Esophagus muscularis mucosa (tissue), 4 donors: Measurements from ENCODE around the gene GTSE1. TPM values are rescaled to one million over a fixed set of nuclear protein-coding genes. Genes with fewer than 3 reads are reported as not detected.

Experiments
- DNase-seq: peaks from one replicate; pipeline ENCODE4 v3.0.0-alpha.2; 2017; ENCODE audit errors: extremely low spot score
- H3K27ac ChIP-seq, 4 donors: fragments of 200-600 bp; sonication (generic); replicated peaks in 1 of 4; 1 replicate in 3 of 4; 2 replicates in 1 of 4; pipeline ENCODE4 v1.5.1; 2016 to 2019; ENCODE audit warnings: mild to moderate bottlenecking in 1 of 4
- H3K27me3 ChIP-seq, 4 donors: fragments of 200-600 bp; sonication (generic); one replicate each; pipeline versions ENCODE4 v1.5.1 to v1.6.0; 2016 to 2019
- H3K36me3 ChIP-seq, 4 donors: fragments of 200-600 bp; sonication (generic); one replicate each; pipeline ENCODE4 v1.5.1; 2016 to 2019
- H3K4me1 ChIP-seq, 4 donors: fragments of 200-600 bp; sonication (generic); one replicate each; pipeline ENCODE4 v1.5.1; 2016 to 2019
- H3K4me3 ChIP-seq, 4 donors: fragments of 200-600 bp; sonication (generic); 1 replicate in 2 of 4; 2 replicates in 2 of 4; pipeline ENCODE4 v1.5.1; 2016 to 2019; ENCODE audit warnings: mild to moderate bottlenecking in 4 of 4, moderate library complexity in 1 of 4
- H3K9me3 ChIP-seq, 4 donors: fragments of 200-600 bp; sonication (generic); 1 replicate in 3 of 4; 2 replicates in 1 of 4; pipeline ENCODE4 v1.5.1; 2016 to 2019
- EP300 ChIP-seq: sonication (generic); formaldehyde crosslinking; IDR thresholded peaks from one replicate; pipeline ENCODE4 v1.6.1; 2017; ENCODE audit warnings: antibody characterized with exemption
- POLR2A ChIP-seq: fragments of 450-650 bp; IDR thresholded peaks from one replicate; pipeline ENCODE4 v1.6.1; 2017; ENCODE audit warnings: antibody characterized with exemption, moderate library complexity, mild to moderate bottlenecking, low read depth
- POLR2AphosphoS5 ChIP-seq, 2 donors: sonication (generic); formaldehyde crosslinking; IDR thresholded peaks; one replicate each; pipeline ENCODE4 v1.6.1; 2017; ENCODE audit warnings: antibody characterized with exemption in 2 of 2
- whole genome bisulfite sequencing: methylation state at CpG from one replicate; pipeline ENCODE4 v1.1.5; 2018; 5-methylcytosine and 5-hydroxymethylcytosine counted together
- intact Hi-C: fragments of 100-400 bp; cut with DNase I; formaldehyde crosslinking; loops from one replicate; pipeline ENCODE4 v1.15.1; 2023
- total RNA-seq, 4 donors: library from RNA; depleted of rRNA; stranded (reverse); fragments of >200 nt; gene quantifications; one replicate each; pipeline versions ENCODE4 v1.1.0 to v1.2.1, GENCODE V29; 2016
- TF ChIP-seq, protein P1 (sequence below), 3 experiments: fragments of 200-600 bp in 2 of 3; fragments of 450-650 bp in 1 of 3; sonication (generic) in 2 of 3; IDR thresholded peaks; one replicate each; pipeline ENCODE4 v1.5.1; 2017 to 2019; ENCODE audit warnings: antibody characterized with exemption in 3 of 3, mild to moderate bottlenecking in 2 of 3, moderate library complexity in 1 of 3

Gene GTSE1
- total RNA-seq, 4 donors from 2014 or later = 1.0 TPM; not detected in 3

DNA sequence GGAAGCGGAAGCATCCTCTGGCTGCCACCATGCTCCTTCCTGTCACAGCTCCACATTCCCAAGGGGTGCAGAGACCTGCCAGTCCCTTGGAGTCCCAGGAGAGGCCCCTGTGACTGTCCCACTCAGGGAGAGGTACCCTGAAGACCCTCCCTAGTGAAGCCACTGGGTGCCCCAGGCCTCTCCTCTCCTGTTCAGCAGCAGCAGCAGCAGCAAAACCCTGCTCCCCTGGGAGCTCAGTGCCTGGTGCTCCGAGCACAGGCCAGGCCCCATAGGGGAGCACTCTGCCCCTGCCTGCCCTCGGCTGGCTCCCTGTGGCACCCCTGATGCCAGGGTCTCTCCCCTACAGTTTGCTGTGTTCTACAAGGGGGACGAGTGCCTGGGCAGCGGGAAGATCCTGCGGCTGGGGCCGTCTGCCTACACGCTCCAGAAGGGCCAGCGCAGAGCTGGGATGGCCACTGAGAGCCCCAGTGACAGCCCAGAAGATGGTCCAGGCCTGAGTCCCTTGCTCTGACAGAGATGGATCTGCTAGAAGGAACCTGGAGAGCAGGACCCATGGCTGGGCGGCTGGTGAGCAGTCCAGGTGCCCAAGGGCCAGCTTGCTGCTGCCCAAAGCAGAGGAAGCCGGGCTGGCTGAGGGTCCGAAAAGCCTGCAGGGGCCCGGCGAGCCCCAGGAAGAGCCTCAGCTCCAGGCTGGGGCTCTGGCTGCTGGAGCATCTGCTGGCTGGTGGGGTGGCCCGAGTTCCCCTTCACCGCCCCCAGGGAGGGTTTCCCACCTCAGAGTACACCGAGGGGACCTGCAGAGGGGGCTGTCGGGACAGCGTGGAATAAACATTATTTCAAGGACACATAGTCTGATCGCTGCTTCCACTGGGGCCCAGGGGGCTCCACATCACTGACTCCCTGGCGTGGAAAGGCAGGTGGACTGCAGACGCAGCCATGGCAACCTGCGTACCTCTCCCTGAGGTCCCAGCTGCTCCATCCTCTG, 60.1 kb downstream of the GTSE1 start:
- H3K9me3 ChIP-seq = no peaks in the 10 kb centered on the region
- peaks cover 34 to 69% (median 61%) of the 10 kb centered on the region in 4 donors for H3K36me3 ChIP-seq
- H3K4me3 ChIP-seq = no peak overlapping the region
- no peak for DNase-seq
- intact Hi-C loops = no loop called here
- peaks cover 0 to 20% (median 2%) of the 10 kb centered on the region in 4 donors for H3K4me1 ChIP-seq
- no peak overlapping the region for H3K27ac ChIP-seq
- 100% methylated on average over 5 of the region's 23 CpGs for WGBS
- no peaks in the 10 kb centered on the region for H3K27me3 ChIP-seq
- TF ChIP-seq POLR2A (no peak), POLR2AphosphoS5 (IDR thresholded peaks at IDR 0.05) (no peak), EP300 (no peak)
- TF ChIP-seq, protein P1, sequence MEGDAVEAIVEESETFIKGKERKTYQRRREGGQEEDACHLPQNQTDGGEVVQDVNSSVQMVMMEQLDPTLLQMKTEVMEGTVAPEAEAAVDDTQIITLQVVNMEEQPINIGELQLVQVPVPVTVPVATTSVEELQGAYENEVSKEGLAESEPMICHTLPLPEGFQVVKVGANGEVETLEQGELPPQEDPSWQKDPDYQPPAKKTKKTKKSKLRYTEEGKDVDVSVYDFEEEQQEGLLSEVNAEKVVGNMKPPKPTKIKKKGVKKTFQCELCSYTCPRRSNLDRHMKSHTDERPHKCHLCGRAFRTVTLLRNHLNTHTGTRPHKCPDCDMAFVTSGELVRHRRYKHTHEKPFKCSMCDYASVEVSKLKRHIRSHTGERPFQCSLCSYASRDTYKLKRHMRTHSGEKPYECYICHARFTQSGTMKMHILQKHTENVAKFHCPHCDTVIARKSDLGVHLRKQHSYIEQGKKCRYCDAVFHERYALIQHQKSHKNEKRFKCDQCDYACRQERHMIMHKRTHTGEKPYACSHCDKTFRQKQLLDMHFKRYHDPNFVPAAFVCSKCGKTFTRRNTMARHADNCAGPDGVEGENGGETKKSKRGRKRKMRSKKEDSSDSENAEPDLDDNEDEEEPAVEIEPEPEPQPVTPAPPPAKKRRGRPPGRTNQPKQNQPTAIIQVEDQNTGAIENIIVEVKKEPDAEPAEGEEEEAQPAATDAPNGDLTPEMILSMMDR (IDR thresholded peaks at IDR 0.05) = no peak

DNA sequence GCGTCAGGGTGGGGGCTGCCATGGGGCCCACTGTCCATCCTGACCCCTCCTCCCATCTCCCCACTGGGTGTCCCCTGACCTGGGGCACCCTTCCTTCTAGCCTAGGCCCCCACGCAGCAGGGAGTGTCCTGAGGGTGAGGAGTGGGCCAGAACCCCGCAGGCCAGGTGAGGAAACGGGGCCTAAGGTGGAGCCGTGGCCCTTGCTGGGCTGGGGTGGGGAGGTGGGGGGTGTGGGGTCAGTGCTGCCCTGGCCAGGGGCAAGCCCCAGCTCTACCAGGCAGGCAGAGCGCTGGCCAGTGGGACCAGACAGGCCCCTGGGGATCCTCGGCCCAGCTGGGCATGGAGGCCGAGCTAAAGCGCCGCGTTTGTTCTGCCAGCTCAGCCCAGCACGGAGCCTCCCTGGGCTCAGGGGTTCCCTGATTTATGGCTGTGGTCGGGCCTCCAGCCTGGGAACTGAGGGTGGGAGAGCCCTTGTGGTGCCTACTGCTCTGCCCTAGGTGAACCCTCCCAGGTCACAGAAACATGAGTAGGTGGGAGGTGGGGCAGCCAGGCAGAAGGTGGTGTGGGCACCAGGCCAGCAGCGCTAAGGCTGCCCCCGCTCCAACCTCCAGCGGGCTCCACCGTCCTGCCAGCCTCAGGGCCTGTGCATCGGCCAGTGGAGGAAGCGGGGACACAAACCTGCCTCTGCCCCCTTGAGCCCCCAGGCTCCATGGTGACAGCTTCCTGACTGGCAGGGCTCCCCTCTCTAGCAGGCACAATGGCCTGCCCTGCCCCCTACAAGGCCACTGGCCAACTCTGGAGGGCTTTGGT, 61.2 kb downstream of the GTSE1 start:
- intact Hi-C loops = no loop called here
- H3K4me3 ChIP-seq = no peak overlapping the region
- H3K4me1 ChIP-seq = peaks cover 0 to 14% (median 2%) of the 10 kb centered on the region in 4 donors
- H3K9me3 ChIP-seq = no peaks in the 10 kb centered on the region
- H3K27me3 ChIP-seq = no peaks in the 10 kb centered on the region
- TF ChIP-seq EP300 (no peak), POLR2AphosphoS5 (IDR thresholded peaks at IDR 0.05) (no peak), POLR2A (no peak)
- TF ChIP-seq, protein P1 (IDR thresholded peaks at IDR 0.05) = no peak
- H3K27ac ChIP-seq = no peak overlapping the region
- no CpG with 5 or more reads among the region's 19 CpGs for WGBS
- H3K36me3 ChIP-seq = peaks cover 23 to 58% (median 50%) of the 10 kb centered on the region in 4 donors
- DNase-seq = no peak

DNA sequence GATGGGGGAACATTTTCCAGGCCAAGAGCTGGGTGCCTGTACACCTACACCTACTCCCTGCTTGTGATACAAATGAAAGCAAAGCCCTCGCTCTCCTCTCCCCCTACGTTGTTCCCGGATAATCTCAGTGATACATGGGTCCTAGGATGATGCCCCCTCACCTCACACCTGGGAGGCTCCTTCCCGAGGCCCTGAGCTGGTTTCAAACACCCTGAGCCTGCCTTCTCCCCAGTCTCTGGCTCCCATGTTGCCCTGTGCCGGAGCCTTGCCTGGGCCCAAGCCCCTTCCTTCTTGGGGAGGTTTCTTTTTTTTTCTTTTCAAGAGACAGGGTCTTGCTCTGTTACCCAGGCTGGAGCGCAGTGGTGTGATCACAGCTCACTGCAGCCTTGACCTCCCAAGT, 62.1 kb downstream of the GTSE1 start:
- no peaks in the 10 kb centered on the region for H3K9me3 ChIP-seq
- no peak for DNase-seq
- H3K4me3 ChIP-seq = no peak overlapping the region
- peaks cover 0 to 3% (median 0%) of the 10 kb centered on the region in 4 donors for H3K27me3 ChIP-seq
- peaks cover 0 to 11% (median 2%) of the 10 kb centered on the region in 4 donors for H3K4me1 ChIP-seq
- H3K27ac ChIP-seq = no peak overlapping the region
- WGBS = 92% methylated on average over 6 of the region's 6 CpGs
- peaks cover 15 to 49% (median 42%) of the 10 kb centered on the region in 4 donors for H3K36me3 ChIP-seq
- TF ChIP-seq POLR2A (no peak), EP300 (no peak), POLR2AphosphoS5 (IDR thresholded peaks at IDR 0.05) (no peak)
- TF ChIP-seq, protein P1 (IDR thresholded peaks at IDR 0.05) = no peak
- intact Hi-C loops = no loop called here

DNA sequence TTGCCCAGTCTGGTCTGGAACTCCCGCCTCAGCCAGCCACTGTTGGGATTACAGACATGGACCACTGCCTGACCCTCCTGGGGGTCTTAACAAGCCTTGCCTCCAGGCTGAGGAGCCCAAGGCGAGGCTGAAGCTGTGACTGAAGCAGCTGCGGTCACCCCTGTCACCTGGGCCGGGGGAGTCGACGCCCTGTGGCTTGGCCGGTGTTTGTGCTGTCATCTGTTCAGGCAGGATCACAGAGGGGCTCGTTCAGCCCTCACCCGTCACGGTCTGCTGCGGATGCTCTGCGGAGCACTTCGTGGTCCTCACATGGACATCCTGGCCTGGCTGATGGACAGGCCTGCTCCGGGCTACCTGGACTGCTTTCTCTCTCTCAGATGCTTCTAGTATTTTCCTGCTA, 62.7 kb downstream of the GTSE1 start:
- Histone ChIP-seq H3K27ac (no peak overlapping the region), H3K36me3 (peaks cover 11 to 43% (median 36%) of the 10 kb centered on the region in 4 donors), H3K9me3 (no peaks in the 10 kb centered on the region), H3K4me1 (peaks cover 0 to 6% (median 2%) of the 10 kb centered on the region in 4 donors), H3K27me3 (peaks cover 0 to 7% (median 0%) of the 10 kb centered on the region in 4 donors), H3K4me3 (no peak overlapping the region)
- TF ChIP-seq POLR2A = no peak
- TF ChIP-seq POLR2AphosphoS5 (IDR thresholded peaks at IDR 0.05) = no peak
- TF ChIP-seq, protein P1 (IDR thresholded peaks at IDR 0.05) = no peak
- no peak for TF ChIP-seq EP300
- DNase-seq = no peak
- intact Hi-C loops = no loop called here
- WGBS = 91% methylated on average over 3 of the region's 14 CpGs
